HG03469 (cell line): ENCODE measurements around the gene CACNA2D3.

ENCODE experiments used
- ATAC-seq: cut with Tn5 transposase; IDR thresholded peaks from one replicate; pipeline ENCODE4 v1.9.1; 2021; ENCODE audit warnings: mild to moderate bottlenecking, moderate library complexity, moderate number of reproducible peaks; ENCODE audit not compliant: unreplicated experiment

Gene CACNA2D3

DNA sequence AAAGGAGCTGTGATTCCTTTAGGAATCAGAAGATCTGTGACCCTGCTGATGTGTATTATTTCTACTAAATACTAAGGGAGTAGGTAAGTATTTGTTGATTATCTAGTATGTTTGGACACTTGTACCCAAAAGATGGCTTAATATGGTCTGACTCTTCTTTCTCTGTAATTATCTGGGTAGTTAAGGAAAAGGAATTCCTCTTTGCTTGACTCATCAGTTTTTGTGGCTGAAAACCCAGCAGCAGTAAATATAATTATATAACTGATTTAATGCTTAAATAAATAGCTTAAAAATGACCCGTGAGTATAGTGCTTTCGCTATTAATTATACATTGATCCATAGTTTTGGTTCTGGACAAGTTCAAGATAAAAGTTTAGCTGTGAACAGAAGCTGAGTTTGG lies 649.7 kb downstream of the CACNA2D3 start:
- no peak for ATAC-seq

DNA sequence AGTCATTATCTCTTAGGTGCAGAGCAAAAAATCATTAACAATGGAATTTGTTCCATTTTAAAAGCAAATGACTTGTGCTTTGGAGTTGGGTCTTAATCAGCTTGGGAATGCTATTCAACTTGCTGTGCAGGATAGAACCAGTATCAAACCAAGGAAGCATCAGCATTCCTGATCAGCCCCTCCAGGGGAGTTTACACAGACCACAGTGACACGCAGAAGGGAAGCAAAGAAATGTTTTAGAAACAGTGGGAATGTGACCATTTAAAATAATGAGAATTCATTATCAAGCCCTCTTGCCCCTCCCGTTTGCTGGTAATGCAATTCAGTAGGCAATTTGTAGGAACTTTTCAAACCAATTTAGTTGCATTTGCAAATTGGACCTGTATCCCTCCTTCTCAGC lies 650.4 kb downstream of the CACNA2D3 start:
- ATAC-seq, result no peak

DNA sequence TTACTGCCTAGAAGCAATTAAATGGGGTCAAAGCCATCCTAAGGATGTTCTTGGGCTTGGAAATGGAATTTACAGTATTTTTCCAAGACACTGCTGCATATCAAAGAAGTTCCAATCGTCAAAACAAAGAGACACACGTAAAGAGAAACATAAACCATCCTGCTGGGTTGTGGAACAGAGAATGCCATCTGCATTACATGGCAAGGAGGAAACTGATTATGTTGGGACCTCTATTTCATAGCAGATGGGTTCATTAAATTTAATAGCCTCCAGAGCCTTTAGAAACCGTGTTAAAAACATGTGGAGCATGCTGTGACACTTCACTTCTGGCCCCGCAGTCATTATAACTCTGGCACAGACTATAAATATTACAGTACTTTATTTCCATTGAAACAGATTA lies 650.9 kb downstream of the CACNA2D3 start:
- ATAC-seq, result no peak

DNA sequence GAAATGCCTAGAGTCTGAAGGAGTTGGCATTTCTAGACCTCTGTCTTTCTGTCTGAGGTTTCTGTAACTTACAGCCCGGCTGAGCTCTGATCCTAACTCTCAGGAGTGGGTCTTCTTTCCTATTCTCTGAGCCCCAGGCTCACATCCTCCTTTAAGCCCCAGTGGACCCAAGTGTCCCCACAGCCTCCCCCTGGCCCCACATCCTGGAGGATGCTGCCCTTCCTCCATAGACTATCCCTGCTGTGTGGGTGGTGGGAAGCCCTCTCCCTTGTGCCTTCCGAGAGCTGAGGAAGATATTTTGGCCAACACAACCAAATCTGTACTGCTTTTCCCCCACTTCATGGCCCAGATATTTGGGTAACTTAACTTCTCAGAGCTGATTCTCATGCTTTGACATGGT lies 654.2 kb downstream of the CACNA2D3 start:
- no peak for ATAC-seq

DNA sequence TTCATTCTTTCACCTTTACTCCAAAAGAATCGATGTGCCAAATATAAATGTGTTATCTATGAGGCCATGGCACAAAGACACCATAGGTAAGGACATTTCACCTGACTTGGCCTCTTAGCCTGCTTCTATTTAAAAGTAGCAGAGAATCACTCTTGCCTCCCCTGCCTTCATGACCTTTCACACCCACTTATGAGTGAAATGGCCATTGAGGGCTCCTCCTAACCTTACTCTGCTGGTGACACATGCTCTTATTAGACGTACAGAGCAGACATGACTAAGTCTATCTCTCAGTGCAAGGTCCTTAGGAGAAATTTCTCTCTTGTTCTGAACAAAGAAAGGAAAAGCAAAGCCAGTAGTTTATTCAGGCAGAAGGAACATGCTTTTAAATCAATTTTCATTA lies 654.8 kb downstream of the CACNA2D3 start:
- no peak for ATAC-seq

DNA sequence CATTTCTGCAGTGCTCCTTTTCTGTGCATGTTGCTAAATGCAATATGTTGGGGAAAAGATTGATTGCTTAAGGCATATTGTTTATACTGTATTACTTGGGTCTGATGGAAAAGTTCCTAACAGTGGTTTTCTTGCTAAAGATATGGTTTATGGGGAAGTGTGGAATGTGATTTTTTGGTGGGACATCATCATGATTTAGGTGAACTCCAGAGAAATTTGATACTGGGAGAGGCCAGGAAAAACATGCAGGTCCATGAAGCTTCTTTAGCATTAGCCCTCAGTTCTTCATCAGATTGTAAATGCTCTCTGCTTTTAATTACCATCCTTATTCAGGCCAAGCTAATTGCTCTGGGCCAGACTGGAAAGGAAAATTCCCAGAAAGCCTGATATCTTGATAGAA lies 658.0 kb downstream of the CACNA2D3 start:
- no peak for ATAC-seq

DNA sequence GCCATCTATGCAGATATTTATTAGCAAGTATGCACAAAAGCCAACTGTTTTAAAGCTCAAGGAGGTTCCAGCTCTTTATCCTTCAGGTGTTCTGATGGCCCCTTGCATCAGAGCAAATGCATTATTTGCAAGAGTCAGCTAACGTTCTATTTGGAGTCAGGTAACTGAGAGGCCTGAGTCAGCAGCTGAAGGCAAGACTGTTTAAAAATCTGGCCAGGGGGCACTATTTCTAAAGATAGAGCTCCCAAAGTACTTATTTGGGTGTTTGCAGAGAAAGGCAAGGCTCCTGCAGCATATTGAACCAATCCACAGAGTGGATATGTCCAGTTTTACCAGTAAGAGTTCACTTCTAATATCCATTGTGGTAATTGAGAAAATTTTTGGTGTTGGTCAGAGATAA lies 659.4 kb downstream of the CACNA2D3 start:
- ATAC-seq, result no peak

DNA sequence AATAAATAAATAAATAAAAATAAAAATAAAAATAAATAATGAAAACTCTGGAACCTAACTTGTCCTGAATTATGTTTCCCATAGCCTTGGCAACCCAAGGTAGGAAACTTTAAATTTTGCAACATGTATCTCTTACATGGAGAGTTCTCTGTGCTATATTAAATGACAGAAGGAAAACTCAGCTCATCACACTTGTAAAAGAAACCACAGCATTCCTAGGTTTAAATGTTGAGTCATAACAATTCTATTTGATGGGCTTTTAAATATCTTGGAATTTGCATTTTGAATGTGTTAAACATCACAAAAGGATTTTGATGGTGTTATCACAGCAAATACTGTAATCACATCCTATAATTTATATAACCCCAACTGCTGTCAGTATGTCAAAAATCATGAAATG lies 661.3 kb downstream of the CACNA2D3 start:
- no peak for ATAC-seq

DNA sequence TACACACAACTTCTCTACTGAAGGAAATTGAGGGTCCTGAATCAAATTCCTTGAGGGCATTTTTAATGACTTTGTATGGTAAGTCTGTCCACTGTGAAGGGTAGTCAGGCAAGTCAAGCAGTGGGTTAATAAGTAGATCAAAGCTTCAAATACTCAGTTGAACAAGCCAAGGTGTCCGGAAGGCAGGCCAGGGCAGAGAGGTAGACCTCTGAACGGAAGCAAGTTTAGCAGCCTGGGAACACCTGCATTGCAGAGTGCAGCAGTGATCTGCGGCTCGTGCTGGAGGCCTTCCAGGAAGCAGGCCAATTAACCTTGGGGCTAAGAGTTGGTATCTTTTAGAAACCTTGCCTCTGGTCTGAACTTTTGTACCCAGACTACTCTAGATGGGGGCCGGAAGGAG lies 661.7 kb downstream of the CACNA2D3 start:
- no peak for ATAC-seq

DNA sequence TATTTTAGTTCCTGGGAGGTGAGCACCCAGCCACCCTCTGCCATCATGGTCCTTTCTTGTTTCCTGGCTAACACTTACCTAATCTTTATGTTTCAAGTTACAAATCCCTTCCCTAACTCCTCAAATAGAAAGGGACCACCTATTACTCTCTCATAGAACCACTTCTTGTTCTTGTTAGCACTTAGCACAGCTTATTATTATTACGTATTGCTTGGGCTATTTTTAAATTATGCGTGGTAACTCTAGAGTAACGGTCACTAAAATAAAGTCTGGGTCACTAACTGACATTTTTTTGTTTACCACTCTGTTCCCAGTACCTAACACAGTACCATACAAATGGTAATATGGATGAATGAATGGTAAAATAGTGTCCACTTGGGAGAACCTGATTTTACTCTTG lies 663.6 kb downstream of the CACNA2D3 start:
- no peak for ATAC-seq

DNA sequence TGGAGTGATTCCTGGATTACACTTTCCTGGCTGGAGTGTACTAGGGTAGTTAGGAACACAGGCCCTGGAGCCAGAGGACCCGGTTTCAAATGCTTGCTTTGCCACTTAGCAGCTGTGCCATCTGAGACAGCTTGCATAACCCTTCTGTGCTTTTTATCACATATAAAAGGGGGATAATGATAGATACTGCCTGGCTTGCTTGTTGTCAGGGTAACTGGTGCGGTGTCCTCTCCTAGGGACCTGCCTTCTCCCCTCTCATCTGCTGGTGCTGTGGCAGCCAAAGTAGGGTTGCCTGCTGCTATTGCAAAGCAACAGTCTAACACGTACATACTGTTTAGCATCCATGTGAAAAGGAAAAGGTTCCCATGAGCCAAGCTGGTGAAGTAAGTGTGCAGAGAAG lies 667.7 kb downstream of the CACNA2D3 start:
- no peak for ATAC-seq

DNA sequence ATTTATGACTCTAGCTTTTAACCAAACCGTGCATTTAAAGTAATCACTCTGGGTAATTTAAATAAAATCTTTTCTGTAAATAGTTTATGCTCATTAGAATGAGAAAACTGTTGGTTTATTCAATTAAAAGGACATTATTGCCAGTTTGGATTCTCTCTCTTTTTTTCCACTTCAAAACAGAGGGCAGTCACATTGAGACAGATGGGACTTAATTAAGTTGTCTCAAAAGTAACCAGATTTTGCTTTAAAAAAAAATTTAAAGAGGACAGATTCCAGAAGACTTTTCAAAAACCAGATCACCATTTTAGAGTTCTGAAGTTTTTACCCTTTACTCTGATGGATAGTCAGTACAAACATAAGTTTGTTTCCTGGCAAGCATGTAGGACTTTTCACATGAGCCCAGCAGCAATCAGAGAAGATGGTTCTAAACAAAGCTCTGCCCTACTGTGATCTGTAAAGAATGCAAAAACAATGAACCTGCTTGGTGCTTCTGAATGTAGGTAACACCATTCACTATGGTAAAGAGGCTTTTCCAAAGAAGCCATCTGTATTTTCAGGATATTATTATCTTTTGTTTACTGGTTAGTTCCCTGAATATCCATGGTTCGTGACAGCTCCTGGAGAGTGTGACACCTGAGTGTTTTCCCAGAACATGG lies 669.3 kb downstream of the CACNA2D3 start:
- no peak for ATAC-seq

DNA sequence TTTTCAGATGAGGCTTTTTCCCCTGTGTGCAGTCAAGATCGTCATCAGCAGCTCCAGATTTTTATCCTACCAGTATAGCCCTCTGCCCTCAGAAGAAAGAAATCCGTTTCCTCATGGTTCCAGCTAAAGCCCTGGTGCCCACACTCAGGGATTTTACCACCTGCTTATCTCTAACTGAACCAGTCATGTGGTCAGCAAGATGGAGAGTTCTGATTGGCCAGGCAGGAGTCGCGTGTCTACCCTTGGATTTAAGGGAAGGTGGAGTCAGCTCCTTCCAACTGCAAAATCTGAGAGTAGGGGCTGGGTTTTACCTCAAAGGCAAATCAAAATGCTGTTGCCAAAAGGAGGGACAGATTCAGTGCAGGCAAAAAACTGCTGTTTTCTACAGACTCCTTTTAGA lies 670.2 kb downstream of the CACNA2D3 start:
- no peak for ATAC-seq

DNA sequence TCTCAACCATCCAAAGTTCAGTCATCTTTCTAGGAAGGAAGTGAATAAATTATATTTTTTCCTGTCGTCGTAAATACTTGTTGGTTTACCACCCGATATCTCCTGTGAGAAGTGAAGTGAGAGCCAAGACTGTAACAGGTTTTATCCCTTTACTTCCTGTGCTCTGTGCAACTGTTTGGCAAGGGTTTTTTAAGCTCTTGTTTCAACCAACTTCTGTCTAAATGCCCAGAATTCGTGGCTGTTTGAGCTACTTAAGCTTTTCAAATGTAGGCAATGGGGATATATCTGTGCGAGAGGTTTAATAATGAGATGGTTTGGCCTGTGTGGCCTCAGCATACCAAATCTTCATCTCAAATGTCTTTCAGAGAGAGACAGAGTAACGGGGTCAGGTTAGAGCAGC lies 670.8 kb downstream of the CACNA2D3 start:
- ATAC-seq, result no peak

DNA sequence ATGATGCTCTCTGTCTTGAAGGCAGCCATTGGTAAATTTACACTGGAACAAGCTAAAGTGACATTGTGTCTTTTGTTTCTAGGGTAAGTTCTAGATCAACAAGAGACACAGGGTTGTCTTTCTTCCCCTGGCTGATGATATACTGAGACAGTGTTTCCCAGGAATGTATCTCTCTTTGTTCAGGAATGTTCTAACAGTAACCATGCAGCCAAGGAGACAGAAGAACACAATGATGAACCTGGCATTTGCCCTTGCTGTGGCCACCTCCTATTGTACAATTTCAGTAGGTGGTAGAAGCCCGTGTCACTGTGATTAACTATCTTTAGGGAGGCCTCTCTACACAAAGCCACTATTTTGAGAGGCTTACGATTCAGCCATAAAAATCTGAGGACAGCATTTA lies 674.8 kb downstream of the CACNA2D3 start:
- ATAC-seq, result no peak

DNA sequence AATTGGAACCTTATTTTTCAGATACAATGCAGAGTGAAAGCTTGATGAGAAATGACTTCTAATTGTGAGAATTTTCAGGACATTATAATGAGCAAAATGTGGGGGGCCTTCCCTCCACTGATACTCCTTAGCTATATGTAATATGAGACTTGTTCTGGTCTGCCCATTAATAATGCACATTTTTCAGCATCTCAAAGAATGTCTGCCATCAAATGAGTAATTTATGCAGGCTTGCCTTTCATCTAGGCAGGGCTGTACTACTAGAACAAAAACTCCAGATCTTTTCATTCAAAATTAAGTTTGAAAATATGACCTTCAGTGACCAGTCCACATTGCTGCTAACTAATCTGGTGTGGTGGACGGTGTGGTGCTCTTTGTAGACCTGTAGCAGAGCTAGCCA lies 678.1 kb downstream of the CACNA2D3 start:
- ATAC-seq, result no peak

DNA sequence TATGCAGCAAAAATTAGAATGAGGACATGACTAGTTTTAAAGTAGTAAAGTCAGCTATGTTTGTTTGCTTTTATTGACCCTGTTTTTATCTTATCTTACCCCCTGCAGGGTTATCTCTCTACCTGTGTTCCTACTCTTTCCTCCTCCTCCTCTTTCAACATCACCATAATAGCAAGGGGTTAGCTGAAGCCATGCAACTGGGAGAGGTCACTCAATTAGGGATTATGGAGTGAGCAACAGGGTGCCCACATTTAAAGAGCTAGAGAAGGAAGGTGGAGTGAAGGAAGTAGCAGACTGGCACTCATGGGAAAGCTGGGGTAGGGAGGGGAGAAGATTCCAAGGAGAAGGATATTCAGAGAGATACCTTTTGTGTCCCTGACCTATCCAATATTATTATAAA lies 679.6 kb downstream of the CACNA2D3 start:
- no peak for ATAC-seq

DNA sequence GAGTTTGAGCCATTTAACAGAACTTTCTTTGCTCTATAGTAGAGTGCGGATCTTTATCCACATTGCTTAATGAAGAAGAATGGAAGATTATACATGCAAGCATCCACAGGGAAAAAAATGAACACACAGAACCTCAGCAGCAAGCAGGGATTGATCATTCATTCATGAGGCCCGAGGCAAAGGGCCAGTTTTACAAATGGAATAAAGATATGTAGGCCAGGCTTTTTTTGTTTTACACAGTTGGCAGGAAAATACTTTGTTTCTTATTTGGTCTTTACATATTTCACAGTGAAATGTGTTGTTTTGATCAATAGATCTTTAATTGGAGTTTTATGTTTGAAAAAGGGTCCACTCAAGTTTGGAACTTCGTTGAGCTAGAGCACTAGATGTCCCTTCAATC lies 688.0 kb downstream of the CACNA2D3 start:
- no peak for ATAC-seq

DNA sequence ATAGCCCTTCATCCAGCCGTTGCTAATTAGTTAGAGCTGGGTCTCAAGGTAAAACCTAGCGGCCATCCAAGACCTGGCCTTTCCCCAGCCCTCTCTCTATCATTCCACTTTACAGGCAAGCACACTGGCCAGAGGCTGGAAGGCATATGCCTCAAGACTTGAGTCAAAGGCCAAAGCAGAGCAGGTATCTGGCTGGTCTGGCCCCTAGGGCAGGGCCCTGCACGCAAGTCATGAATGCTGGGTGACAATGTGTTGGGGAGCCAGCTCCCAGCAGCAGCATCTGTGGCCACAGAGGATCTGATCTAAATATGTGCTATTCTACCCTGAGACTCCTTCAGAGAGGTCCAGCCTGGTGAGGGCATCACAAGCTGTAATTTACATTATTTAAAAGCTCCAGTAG lies 691.9 kb downstream of the CACNA2D3 start:
- ATAC-seq, result no peak

DNA sequence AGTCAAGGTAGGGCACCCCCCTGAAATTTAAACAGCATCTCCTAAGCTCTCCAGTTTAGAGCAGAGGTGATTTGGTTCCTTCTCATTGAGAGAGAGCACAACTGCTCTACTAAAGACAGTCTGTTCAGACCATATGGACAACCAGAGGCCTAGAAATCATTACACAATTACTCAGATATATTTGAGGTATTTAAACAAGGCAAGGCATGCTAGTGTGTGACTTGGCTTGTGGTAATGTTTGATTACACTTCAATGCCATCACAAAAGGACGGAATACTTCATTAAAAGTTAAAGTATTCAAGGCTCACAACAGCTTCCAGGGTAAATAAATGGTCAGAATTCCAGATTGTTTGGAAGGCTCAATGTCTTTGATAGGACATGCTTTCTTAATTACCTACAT lies 695.3 kb downstream of the CACNA2D3 start:
- ATAC-seq, result no peak

DNA sequence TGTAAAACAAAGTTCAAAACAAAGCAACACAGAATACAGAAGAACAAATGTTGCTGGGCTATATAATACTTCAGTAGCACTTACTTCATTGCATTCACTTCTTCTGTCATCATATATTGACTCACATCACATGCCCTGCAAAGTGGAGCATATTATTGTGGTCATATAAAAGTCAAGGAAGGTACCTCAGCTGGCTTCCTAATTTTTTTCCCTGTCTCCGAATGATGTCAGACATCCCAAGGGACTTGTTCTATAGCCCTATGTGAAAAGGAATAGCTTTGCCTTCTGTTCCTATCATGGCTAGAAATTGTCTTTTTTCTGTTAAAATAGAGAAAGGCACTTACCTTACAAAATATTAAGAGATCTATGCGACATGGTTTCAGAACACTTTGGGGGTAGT lies 696.1 kb downstream of the CACNA2D3 start:
- ATAC-seq, result no peak

DNA sequence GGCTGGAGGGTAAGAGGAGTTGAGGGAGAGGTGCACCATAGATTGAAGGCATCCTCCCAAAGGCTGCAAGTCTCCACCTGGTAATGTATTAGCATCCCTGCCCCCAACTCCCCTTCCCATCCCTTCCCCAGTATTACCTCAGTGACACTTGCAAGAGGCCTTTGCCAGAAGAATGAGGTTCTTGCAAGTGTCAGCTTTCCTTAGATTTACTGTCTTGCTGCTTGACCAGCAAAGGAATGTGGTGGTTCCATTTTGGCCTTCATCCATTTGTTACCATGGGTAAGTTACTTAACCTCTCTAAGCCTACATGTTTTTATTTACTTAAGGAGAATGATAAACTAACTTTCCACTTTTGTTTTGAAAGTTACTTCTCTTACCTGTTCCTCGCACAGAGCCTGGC lies 696.6 kb downstream of the CACNA2D3 start:
- ATAC-seq, result no peak

DNA sequence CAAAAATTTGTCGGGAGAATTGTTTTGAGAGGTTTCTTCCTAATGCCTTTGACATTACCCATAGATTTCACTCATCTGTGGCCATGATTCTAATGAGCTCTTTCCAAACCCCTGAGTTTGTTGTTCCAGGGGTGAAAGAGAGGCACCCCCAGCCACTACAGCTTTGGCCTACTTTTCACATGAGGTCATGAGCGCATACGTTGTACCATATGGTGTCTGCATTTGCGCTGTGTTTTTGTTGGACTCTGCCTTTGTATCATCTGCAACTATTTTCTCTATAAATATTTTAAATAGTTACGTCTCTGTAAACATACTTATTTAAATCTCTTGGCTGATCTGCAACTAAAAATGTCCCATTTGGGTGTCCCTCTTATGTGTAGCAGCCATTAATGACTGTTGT lies 697.6 kb downstream of the CACNA2D3 start:
- no peak for ATAC-seq

DNA sequence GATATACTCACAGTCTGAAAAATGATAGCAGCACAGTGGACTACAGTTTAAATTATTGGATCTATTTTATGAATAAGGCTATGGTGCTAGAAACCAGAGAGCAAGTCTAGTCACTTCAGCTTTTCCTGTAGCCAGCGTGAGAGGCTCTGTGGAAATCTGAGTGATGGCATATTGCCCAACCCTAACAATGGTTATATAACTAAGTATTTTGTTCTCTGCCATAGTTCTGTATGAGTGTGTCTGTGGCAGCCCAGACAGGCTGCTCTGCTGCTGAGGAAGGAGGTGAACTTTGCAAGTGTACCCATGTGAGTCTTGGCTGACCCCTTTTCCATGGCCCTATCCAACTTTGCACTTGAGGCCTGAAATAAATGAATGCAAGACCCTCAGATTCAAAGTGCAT lies 699.9 kb downstream of the CACNA2D3 start:
- ATAC-seq, result no peak
